ENCODE results near the gene FLRT1. TPM values are rescaled to one million over a fixed set of nuclear protein-coding genes. Genes with fewer than 3 reads are reported as not detected.

The FLRT1 gene
- total and polyA plus RNA-seq, 2 donors (not counting 1 experiment from before 2014, with no cell fraction given) = 0.02 to 0.17 TPM

- H3K4me1 ChIP-seq (ENCODE audit: control insufficient read depth, extremely low read depth, insufficient read depth, low read length) = no peaks in the 10 kb centered on the region
- H3K9me3 ChIP-seq (ENCODE audit: control insufficient read depth, insufficient read depth, low read depth, low read length) = no peaks in the 10 kb centered on the region
- no peaks in the 10 kb centered on the region for H4K20me1 ChIP-seq (ENCODE audit: control insufficient read depth, extremely low read depth, insufficient read depth, low read length)
- H3K27me3 ChIP-seq (ENCODE audit: control insufficient read depth, insufficient read depth, low read length) = no peaks in the 10 kb centered on the region
- no peak overlapping the region for H3K9ac ChIP-seq (ENCODE audit: insufficient read depth, low read length)
- no peak overlapping the region for H2AFZ ChIP-seq (ENCODE audit: low read length)
- no peaks in the 10 kb centered on the region for H3K79me2 ChIP-seq (ENCODE audit: control insufficient read depth, insufficient read depth, low read length)
- no peak overlapping the region for H3K4me2 ChIP-seq (ENCODE audit: extremely low read depth, insufficient read depth, low read length)
- H3K27ac ChIP-seq (ENCODE audit: insufficient read depth, low read length) = no peak overlapping the region
- no peak for DNase-seq (ENCODE audit: low read depth in 2 of 2)
- no peaks in the 10 kb centered on the region for H3K36me3 ChIP-seq (ENCODE audit: control insufficient read depth, insufficient read depth, low read length)
- TF ChIP-seq EZH2 (IDR thresholded peaks at IDR 0.05; ENCODE audit: low read length, missing control alignments) (no peak), CTCF (conservative IDR thresholded peaks at IDR 0.05 in 1 of 2, IDR thresholded peaks at IDR 0.05 in 1 of 2; ENCODE audit: low read depth in 1 of 2, low read length in 2 of 2) (no peak)
- no peak overlapping the region for H3K4me3 ChIP-seq (replicated peaks in 1 of 4; ENCODE audit: control extremely low read depth in 1 of 4, insufficient read depth in 1 of 4, low read depth in 3 of 4, low read length in 4 of 4)
These were observed 36.7 kb downstream of the FLRT1 start for GRCh38 chr11:64072403-64072802.

GRCh38 chr11:64072871-64073270 is 37.1 kb downstream of the FLRT1 start:
- Histone ChIP-seq H3K27ac (ENCODE audit: insufficient read depth, low read length) (no peak overlapping the region), H3K79me2 (ENCODE audit: control insufficient read depth, insufficient read depth, low read length) (no peaks in the 10 kb centered on the region)

GRCh38 chr11:64073542-64073941 is 37.8 kb downstream of the FLRT1 start:
- Histone ChIP-seq H3K27me3 (ENCODE audit: control insufficient read depth, insufficient read depth, low read length) (no peaks in the 10 kb centered on the region), H3K9me3 (ENCODE audit: control insufficient read depth, insufficient read depth, low read depth, low read length) (no peaks in the 10 kb centered on the region), H2AFZ (ENCODE audit: low read length) (no peak overlapping the region), H3K4me3 (replicated peaks in 1 of 4; ENCODE audit: control extremely low read depth in 1 of 4, insufficient read depth in 1 of 4, low read depth in 3 of 4, low read length in 4 of 4) (no peak overlapping the region), H3K9ac (ENCODE audit: insufficient read depth, low read length) (no peak overlapping the region), H3K4me1 (ENCODE audit: control insufficient read depth, extremely low read depth, insufficient read depth, low read length) (no peaks in the 10 kb centered on the region), H3K4me2 (ENCODE audit: extremely low read depth, insufficient read depth, low read length) (no peak overlapping the region), H3K27ac (ENCODE audit: insufficient read depth, low read length) (no peak overlapping the region), H3K79me2 (ENCODE audit: control insufficient read depth, insufficient read depth, low read length) (no peaks in the 10 kb centered on the region), H4K20me1 (ENCODE audit: control insufficient read depth, extremely low read depth, insufficient read depth, low read length) (no peaks in the 10 kb centered on the region), H3K36me3 (ENCODE audit: control insufficient read depth, insufficient read depth, low read length) (no peaks in the 10 kb centered on the region)
- TF ChIP-seq EZH2 (IDR thresholded peaks at IDR 0.05; ENCODE audit: low read length, missing control alignments) (no peak), CTCF (conservative IDR thresholded peaks at IDR 0.05 in 1 of 2, IDR thresholded peaks at IDR 0.05 in 1 of 2; ENCODE audit: low read depth in 1 of 2, low read length in 2 of 2) (no peak)
- no peak for DNase-seq (ENCODE audit: low read depth in 2 of 2)

More at GRCh38 chr11:64072871-64073270, 37.1 kb downstream of the FLRT1 start:
- Histone ChIP-seq H3K4me2 (ENCODE audit: extremely low read depth, insufficient read depth, low read length) (no peak overlapping the region), H3K36me3 (ENCODE audit: control insufficient read depth, insufficient read depth, low read length) (no peaks in the 10 kb centered on the region), H3K9me3 (ENCODE audit: control insufficient read depth, insufficient read depth, low read depth, low read length) (no peaks in the 10 kb centered on the region), H4K20me1 (ENCODE audit: control insufficient read depth, extremely low read depth, insufficient read depth, low read length) (no peaks in the 10 kb centered on the region), H2AFZ (ENCODE audit: low read length) (no peak overlapping the region), H3K4me3 (replicated peaks in 1 of 4; ENCODE audit: control extremely low read depth in 1 of 4, insufficient read depth in 1 of 4, low read depth in 3 of 4, low read length in 4 of 4) (no peak overlapping the region), H3K9ac (ENCODE audit: insufficient read depth, low read length) (no peak overlapping the region), H3K27me3 (ENCODE audit: control insufficient read depth, insufficient read depth, low read length) (no peaks in the 10 kb centered on the region), H3K4me1 (ENCODE audit: control insufficient read depth, extremely low read depth, insufficient read depth, low read length) (no peaks in the 10 kb centered on the region)
- no peak for DNase-seq (ENCODE audit: low read depth in 2 of 2)
- TF ChIP-seq EZH2 (IDR thresholded peaks at IDR 0.05; ENCODE audit: low read length, missing control alignments) (no peak), CTCF (conservative IDR thresholded peaks at IDR 0.05 in 1 of 2, IDR thresholded peaks at IDR 0.05 in 1 of 2; ENCODE audit: low read depth in 1 of 2, low read length in 2 of 2) (no peak)

All from fibroblast of lung (primary cell).